Activated CD8-positive, alpha-beta memory T cell treated with anti-CD3 and anti-CD28 coated beads for 24 hours (primary cell): ENCODE measurements around the gene IMMT.
"Not testable (repeated sequence)": the region's sequence is repeated elsewhere in the genome, so short reads cannot be mapped to it uniquely, and the experiment has no call there.

Experiments
- DNase-seq: peaks from one replicate; pipeline ENCODE4 v3.0.0-alpha.2; 2020

Gene IMMT

GRCh38 chr2:86225581-86225980, 30.3 kb upstream of the IMMT start:
- peak; percentile 73 for DNase-seq

GRCh38 chr2:86224645-86225355, 29.5 kb upstream of the IMMT start:
- no peak for DNase-seq

GRCh38 chr2:86223927-86224560, 28.8 kb upstream of the IMMT start:
- no peak for DNase-seq

- no peak for DNase-seq
Observed at GRCh38 chr2:86223140-86223926, 28.1 kb upstream of the IMMT start.

DNA sequence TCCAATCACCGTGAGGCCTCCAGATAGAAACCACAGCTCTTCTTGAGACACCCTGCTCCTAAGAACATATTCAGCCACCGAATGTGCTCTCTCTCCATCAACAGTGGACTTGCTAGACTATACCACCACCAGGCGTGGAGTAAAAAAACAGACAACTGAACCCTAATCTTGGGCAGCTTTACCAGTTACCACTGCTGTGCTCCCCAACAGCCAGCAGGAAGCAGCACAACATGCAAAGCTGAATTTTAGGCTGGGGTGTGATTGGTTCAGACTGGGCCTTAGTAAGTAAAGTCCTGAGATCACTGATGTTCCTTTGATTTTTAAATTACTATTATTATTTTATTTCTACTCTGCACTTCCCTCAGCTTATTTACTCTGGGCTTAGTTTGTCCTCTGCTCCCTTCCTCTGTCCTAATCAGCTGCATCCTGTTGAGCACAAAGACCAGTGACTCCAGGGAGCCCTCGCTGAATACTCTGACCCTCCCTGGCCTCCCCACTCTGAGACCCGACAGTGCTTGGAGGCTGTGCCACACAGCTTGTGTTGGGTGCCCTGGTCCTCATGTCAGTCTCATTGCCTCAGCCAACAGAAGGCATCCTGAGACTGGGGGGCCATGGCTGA, 25.9 kb upstream of the IMMT start:
- peak; percentile 46 for DNase-seq

- peak; percentile 32 for DNase-seq
Observed at GRCh38 chr2:86219896-86220295, 24.6 kb upstream of the IMMT start.

DNA sequence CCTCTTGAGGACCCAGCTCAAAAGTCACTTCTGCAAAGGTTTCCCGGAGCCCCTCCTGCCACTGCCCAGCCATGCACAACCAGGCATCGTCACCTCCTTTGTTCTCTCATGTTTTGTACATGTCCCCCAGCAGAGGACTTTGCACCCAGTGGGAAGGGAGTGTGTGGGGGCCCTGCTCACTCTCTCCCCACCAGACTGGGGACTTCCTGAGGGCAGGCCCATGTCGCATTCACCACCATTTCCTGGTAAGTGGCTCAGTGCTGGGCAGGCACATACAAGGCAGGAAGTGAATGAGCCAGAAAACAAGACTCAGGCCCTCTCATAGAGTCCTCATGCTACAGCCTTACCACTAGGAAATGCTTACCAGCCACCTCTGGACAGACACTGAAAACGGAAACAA, 22.9 kb upstream of the IMMT start:
- peak; percentile 44 for DNase-seq

GRCh38 chr2:86216575-86217555, 21.6 kb upstream of the IMMT start:
- peak; percentile 43 for DNase-seq

GRCh38 chr2:86214503-86214832, 19.2 kb upstream of the IMMT start:
- no peak for DNase-seq

DNA sequence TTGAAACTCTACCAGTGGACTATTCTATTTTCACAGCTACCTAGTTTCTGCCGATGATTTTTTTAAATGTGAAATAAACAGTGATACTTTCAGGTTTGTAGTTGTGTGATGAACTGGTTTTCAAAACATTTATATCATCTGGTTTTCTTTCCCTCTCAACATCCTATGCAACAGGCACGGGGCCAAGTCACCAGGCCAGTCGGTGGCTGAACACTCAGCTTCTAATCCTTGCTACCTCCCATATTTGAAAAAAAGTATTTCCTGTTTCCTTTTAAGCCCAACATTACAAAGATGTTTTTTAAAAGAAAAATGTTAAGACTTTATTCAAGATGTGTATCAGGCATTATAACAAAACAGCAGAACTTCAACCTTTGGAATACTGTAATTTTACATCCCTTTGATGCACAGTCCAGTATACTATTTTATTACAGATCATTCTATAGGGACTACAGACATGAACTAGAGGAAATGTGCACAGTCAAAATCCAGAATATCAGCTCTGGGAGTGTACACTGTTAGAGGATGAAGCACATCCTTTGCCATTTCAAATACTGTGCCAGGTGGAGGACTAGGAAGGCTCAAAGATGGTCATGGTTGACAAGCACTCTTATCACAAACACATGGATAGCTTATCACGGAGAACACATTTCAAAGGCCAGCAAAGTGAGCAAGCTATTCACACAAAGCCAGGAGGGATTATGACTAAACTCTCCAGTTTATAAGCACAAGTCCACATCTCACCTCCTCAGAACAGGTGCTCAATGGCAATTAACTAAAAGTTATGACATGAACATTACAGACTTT, 18.6 kb upstream of the IMMT start:
- DNase-seq: no peak

DNA sequence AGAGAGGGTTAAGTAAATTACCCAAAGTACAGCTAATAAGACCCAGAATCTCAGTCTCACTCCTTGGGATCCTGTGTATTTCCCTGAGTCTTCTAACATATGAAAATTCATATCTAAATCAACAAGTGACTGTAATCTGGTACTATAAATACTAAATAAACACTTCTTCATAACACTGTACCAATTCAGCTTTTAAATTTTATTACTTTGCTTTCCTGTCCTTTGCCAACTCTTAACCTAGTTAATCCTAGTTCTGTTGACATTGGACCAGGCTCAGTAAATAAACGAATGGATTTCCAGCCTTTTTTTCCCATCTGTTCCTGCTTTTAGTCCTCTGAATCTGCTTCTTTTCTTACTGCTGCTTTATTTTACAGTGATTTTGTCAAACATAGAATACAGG, 17.8 kb upstream of the IMMT start:
- DNase-seq: no peak

GRCh38 chr2:86211796-86212188, 16.5 kb upstream of the IMMT start:
- no peak for DNase-seq

GRCh38 chr2:86211033-86211795, 16.0 kb upstream of the IMMT start:
- peak; percentile 11 for DNase-seq

DNA sequence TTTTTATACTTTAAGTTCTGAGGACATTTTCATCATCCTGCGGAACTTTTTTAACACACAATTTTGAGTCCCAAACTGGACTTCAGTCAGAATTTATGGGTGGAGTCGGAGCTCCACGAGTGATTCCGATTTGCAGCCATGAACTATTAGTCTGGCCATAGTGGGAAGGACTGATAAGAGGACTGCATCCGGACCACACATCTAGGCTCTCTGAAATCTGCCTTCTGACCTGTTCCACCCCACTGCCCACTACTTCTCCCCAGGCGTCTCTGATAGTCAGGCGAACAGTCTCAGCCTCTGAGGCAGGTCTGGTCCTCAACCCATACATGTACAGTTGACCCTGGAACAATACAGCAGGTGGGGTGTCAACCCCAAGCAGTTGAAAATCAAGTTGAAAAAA, 9.2 kb upstream of the IMMT start:
- DNase-seq: no peak

DNA sequence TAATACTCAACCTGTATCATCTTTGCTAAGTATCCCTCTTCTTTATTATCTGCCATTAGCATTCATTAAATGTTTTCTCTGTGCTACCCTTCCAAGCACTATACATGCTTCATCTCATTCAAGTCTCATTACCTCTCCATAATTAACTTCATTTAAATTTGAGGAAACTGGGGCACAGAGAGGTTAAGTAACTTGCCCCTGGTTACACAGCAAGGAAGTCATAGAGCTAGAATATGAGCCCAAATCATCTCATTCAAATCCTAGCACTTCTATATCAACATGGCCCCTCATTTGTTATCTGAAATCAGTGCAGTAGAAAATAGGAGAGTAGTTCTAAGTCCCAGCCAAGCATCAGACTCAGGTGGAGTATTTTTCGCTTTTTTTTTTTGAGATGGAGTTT, 8.4 kb upstream of the IMMT start:
- no peak for DNase-seq

DNA sequence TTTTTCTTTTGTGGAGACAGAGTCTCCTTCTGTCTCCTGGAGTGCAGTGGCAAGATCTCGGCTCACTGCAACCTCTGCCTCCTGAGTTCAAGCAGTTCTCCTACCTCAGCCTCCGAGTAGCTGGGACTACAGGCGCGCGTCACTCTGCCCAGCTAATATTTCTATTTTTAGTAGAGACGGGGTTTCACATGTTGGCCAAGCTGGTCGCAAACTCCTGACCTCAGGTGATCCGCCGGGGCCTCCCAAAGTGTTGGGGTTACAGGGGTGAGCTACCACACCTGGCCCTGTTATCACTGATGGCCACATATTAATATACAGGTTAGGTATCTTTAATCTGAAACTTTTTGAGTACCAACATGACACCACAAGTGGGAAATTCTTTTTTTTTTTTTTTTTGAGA, 7.4 kb upstream of the IMMT start:
- DNase-seq: no peak

DNA sequence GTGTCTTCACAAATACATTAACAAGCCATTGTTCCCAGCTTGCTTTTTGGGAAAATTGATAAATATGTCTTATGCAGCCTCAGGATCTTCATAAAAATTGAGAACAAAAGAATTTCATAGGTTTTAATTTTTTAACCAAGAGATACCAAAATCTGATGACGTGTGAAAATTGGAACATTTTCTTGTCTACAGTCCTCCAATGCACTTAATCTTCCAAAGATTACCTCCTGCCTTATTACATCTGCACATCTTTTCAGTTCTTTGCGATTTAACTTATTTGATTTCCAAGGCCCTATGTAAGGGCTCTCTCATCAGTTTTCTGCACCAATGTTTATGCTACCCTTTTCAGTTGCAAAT, 7.1 kb upstream of the IMMT start:
- no peak for DNase-seq

DNA sequence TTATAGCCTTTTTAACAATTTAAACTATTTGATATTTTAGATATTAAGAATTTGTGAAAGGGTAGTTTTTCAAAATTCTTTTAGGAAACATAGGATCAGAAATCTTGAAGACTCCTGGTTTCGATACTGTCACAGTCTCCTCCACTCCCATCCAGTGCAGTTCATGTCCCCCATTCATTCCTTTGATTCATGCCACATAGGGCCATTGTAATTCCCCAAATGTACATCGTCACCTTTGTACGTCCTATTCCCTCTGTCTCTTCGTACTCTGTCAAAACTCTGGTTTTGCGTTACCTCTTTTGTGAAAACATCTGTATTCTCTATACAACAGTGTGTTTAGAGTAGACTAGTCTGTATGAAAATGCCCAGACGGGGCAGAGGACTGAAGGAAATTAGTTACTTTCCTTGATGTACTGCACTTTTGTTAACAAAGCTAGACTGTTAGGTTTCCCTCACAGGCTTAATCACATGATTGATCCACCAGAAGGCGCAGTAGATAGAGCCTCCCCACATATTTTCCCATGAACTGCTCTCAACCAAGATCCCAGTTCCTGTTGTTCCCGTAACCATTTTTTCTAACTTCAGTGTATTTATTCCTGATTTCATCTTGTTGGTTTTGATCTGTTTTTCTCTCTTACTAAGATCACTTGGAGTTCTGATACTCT, 6.5 kb upstream of the IMMT start:
- no peak for DNase-seq

DNA sequence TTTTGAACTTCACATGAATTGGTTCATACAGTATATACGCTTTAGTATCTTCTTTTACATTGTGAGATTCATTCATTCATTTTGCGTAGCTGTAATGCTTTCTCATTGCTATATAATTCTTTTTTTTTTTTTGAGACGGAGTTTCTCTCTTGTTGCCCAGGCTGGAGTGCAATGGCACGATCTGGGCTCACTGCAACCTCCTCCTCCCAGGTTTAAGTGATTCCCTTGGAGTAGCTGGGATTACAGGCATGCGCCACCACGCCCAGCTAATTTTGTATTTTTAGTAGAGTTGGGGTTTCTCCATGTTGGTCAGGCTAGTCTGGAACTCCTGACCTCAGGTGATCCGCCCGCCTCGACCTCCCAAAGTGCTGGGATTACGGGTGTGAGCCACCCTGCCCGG, 5.3 kb upstream of the IMMT start:
- DNase-seq: not testable (repeated sequence)

GRCh38 chr2:86199834-86200177, 4.5 kb upstream of the IMMT start:
- DNase-seq: no peak
